SK-N-SH (cell line): ENCODE data around the gene CCN6. TPM values are rescaled to one million over a fixed set of nuclear protein-coding genes. Genes with fewer than 3 reads are reported as not detected.

ENCODE experiments used
- CTCF ChIA-PET: fragments of 300-600, 350-600 bp; formaldehyde crosslinking; extraction: SDS; loops from one replicate; lab custom pipeline; 2021; lab: Yijun Ruan, JAX
- POLR2A ChIA-PET: fragments of 350-600 bp; sonication (Branson Sonifier 250); formaldehyde crosslinking; extraction: SDS; loops from one replicate; lab custom pipeline; 2020; ENCODE audit warnings: antibody characterized with exemption, inconsistent platforms; lab: Yijun Ruan, JAX
- DNase-seq: peaks from one replicate; pipeline ENCODE4 v3.0.0; 2012
- H2AFZ ChIP-seq: fragments of 200-600 bp; sonication (generic); 2 replicates; pipeline ENCODE4 v1.8.1; 2016; ENCODE audit warnings: antibody characterized with exemption, mild to moderate bottlenecking, low read depth
- H3F3A ChIP-seq: fragments of 200-600 bp; sonication (generic); replicated peaks from 2 replicates; pipeline ENCODE3; 2016; ENCODE audit warnings: antibody characterized with exemption, mild to moderate bottlenecking; ENCODE audit not compliant: insufficient read depth
- H3K27ac ChIP-seq, 2 experiments: fragments of 200-500 bp in 1 of 2; fragments of 200-600 bp in 1 of 2; sonication (Bioruptor generic) in 1 of 2; sonication (generic), shearing (Covaris generic) in 1 of 2; 2 replicates each; pipeline versions ENCODE4 v1.5.1 to v1.6.1; 2014 to 2016; ENCODE audit warnings: low read depth in 2 of 2, inconsistent platforms in 1 of 2, low read length in 1 of 2, mild to moderate bottlenecking in 1 of 2, mixed read lengths in 1 of 2
- H3K27me3 ChIP-seq: fragments of 200-600 bp; sonication (generic), shearing (Covaris generic); 2 replicates; pipeline ENCODE4 v1.6.1; 2016; ENCODE audit warnings: mixed run types; ENCODE audit not compliant: insufficient read depth
- H3K36me3 ChIP-seq, 2 experiments: fragments of 200-500 bp in 1 of 2; fragments of 200-600 bp in 1 of 2; sonication (Bioruptor generic) in 1 of 2; sonication (generic) in 1 of 2; replicated peaks in 1 of 2; 2 replicates each; pipeline versions ENCODE3 to v1.5.1; 2014 to 2016; ENCODE audit warnings: low read length in 1 of 2, mild to moderate bottlenecking in 1 of 2; ENCODE audit not compliant: insufficient read depth in 2 of 2, control insufficient read depth in 1 of 2
- H3K4me1 ChIP-seq, 2 experiments: fragments of 200-500 bp in 1 of 2; fragments of 200-600 bp in 1 of 2; sonication (Bioruptor generic) in 1 of 2; sonication (generic), shearing (Covaris generic) in 1 of 2; 2 replicates each; pipeline versions ENCODE4 v1.5.1 to v1.6.1; 2014 to 2016; ENCODE audit warnings: low read depth in 1 of 2, low read length in 1 of 2, mixed run types in 1 of 2; ENCODE audit not compliant: insufficient read depth in 2 of 2, control insufficient read depth in 1 of 2
- H3K4me2 ChIP-seq: fragments of 200-600 bp; sonication (generic), shearing (Covaris generic); 2 replicates; pipeline ENCODE4 v1.6.1; 2017; ENCODE audit warnings: mixed run types
- H3K4me3 ChIP-seq, 2 experiments: fragments of 200-500 bp in 1 of 2; fragments of 200-600 bp in 1 of 2; sonication (Bioruptor generic) in 1 of 2; sonication (generic), shearing (Covaris generic) in 1 of 2; 2 replicates each; pipeline versions ENCODE4 v1.5.1 to v1.8.1; 2014 to 2016; ENCODE audit warnings: low read depth in 2 of 2, inconsistent platforms in 1 of 2, low read length in 1 of 2, mild to moderate bottlenecking in 1 of 2, mixed read lengths in 1 of 2, moderate library complexity in 1 of 2
- H3K79me2 ChIP-seq: fragments of 200-600 bp; sonication (generic); 2 replicates; pipeline ENCODE4 v1.8.1; 2017; ENCODE audit warnings: mild to moderate bottlenecking; ENCODE audit not compliant: insufficient read depth
- H3K9ac ChIP-seq: fragments of 200-600 bp; sonication (generic); 2 replicates; pipeline ENCODE4 v1.6.1; 2017; ENCODE audit warnings: mixed run types
- H3K9me2 ChIP-seq: fragments of 200-600 bp; sonication (generic); 2 replicates; pipeline ENCODE4 v1.6.1; 2017; ENCODE audit warnings: mixed run types
- H3K9me3 ChIP-seq: fragments of 200-600 bp; sonication (generic); 2 replicates; pipeline ENCODE4 v1.6.1; 2017; ENCODE audit warnings: mixed run types, mild to moderate bottlenecking, moderate library complexity
- H4K20me1 ChIP-seq: fragments of 200-600 bp; sonication (generic); 2 replicates; pipeline ENCODE4 v1.6.1; 2017; ENCODE audit warnings: mild to moderate bottlenecking, mixed run types; ENCODE audit not compliant: insufficient read depth
- CHD2 ChIP-seq: fragments of 150-350 bp; IDR thresholded peaks from 2 replicates; pipeline ENCODE4 v1.6.1; 2018; ENCODE audit warnings: low read length; ENCODE audit not compliant: partially characterized antibody
- CTCF ChIP-seq: fragments of 200-600 bp; sonication (generic); IDR thresholded peaks from 2 replicates; pipeline ENCODE4 v1.6.1; 2017; ENCODE audit warnings: antibody characterized with exemption, mild to moderate bottlenecking, moderate library complexity
- ELF1 ChIP-seq: IDR thresholded peaks from 2 replicates; pipeline ENCODE4 v1.4.0; 2012
- EP300 ChIP-seq, 2 experiments: IDR thresholded peaks; 2 replicates each; pipeline versions ENCODE4 v1.4.0 to v1.6.1; 2012; ENCODE audit warnings: borderline replicate concordance in 1 of 2, low read depth in 1 of 2, low read length in 1 of 2
- EZH2phosphoT487 ChIP-seq: fragments of 200-600 bp; sonication (generic); IDR thresholded peaks from 2 replicates; pipeline ENCODE4 v1.6.1; 2017; ENCODE audit warnings: low read depth, mixed run types, mild to moderate bottlenecking, antibody characterized with exemption, moderate library complexity, borderline replicate concordance
- FOSL2 ChIP-seq: IDR thresholded peaks from 2 replicates; pipeline ENCODE4 v1.4.0; 2012; ENCODE audit warnings: low read depth, mild to moderate bottlenecking, moderate library complexity, borderline replicate concordance
- FOXJ3 ChIP-seq: sonication (generic); formaldehyde crosslinking; IDR thresholded peaks from 2 replicates; pipeline ENCODE4 v1.5.1; 2020; ENCODE audit warnings: mild to moderate bottlenecking, missing genetic modification reagents
- FOXM1 ChIP-seq: IDR thresholded peaks from 2 replicates; pipeline ENCODE4 v1.4.0; 2012; ENCODE audit warnings: low read depth, mild to moderate bottlenecking
- GABPA ChIP-seq: IDR thresholded peaks from 2 replicates; pipeline ENCODE4 v1.4.0; 2012; ENCODE audit warnings: low read depth, mild to moderate bottlenecking
- IRF3 ChIP-seq: fragments of 150-350 bp; IDR thresholded peaks from 2 replicates; pipeline ENCODE4 v1.6.1; 2016; ENCODE audit warnings: mild to moderate bottlenecking, low read depth, low read length
- JUND ChIP-seq: IDR thresholded peaks from 2 replicates; pipeline ENCODE4 v1.4.0; 2012
- MAX ChIP-seq: IDR thresholded peaks from 2 replicates; pipeline ENCODE4 v1.4.0; 2012; ENCODE audit warnings: low read depth
- MEF2A ChIP-seq: IDR thresholded peaks from 2 replicates; pipeline ENCODE4 v1.4.0; 2012; ENCODE audit warnings: low read depth, borderline replicate concordance
- NFIC ChIP-seq: IDR thresholded peaks from 2 replicates; pipeline ENCODE4 v1.4.0; 2012; ENCODE audit warnings: borderline replicate concordance
- NRF1 ChIP-seq: IDR thresholded peaks from 2 replicates; pipeline ENCODE4 v1.6.1; 2012; ENCODE audit warnings: low read depth, mild to moderate bottlenecking, low read length
- PBX3 ChIP-seq: IDR thresholded peaks from 2 replicates; pipeline ENCODE4; 2012
- POLR2AphosphoS5 ChIP-seq: IDR thresholded peaks from 2 replicates; pipeline ENCODE4 v1.6.1; 2012; ENCODE audit warnings: low read depth, low read length
- RAD21 ChIP-seq: IDR thresholded peaks from 2 replicates; pipeline ENCODE4 v1.6.1; 2012; ENCODE audit warnings: mild to moderate bottlenecking, low read length
- RCOR1 ChIP-seq: fragments of 150-350 bp; IDR thresholded peaks from 2 replicates; pipeline ENCODE4 v1.6.1; 2017; ENCODE audit warnings: antibody characterized with exemption, low read length
- RFX5 ChIP-seq: IDR thresholded peaks from 2 replicates; pipeline ENCODE4 v1.6.1; 2012; ENCODE audit warnings: mild to moderate bottlenecking, improper control_type of control experiment, low read length
- RXRA ChIP-seq: IDR thresholded peaks from 2 replicates; pipeline ENCODE4 v1.4.0; 2012; ENCODE audit warnings: low read depth, mild to moderate bottlenecking, borderline replicate concordance
- SIN3A ChIP-seq: IDR thresholded peaks from 2 replicates; pipeline ENCODE4 v1.6.1; 2012; ENCODE audit warnings: low read depth, mild to moderate bottlenecking, low read length, moderate library complexity, borderline replicate concordance
- SMC3 ChIP-seq: IDR thresholded peaks from 2 replicates; pipeline ENCODE4 v1.6.1; 2012; ENCODE audit warnings: low read depth, low read length, improper control_type of control experiment
- TAF1 ChIP-seq: IDR thresholded peaks from 2 replicates; pipeline ENCODE4 v1.6.1; 2012; ENCODE audit warnings: low read depth, mild to moderate bottlenecking, low read length, moderate library complexity, borderline replicate concordance
- TCF12 ChIP-seq: IDR thresholded peaks from 2 replicates; pipeline ENCODE4 v1.4.0; 2012
- TEAD4 ChIP-seq: IDR thresholded peaks from 2 replicates; pipeline ENCODE4 v1.4.0; 2012; ENCODE audit warnings: mild to moderate bottlenecking, borderline replicate concordance; ENCODE audit not compliant: insufficient read depth
- USF1 ChIP-seq: IDR thresholded peaks from 2 replicates; pipeline ENCODE4 v1.4.0; 2012; ENCODE audit warnings: low read depth, borderline replicate concordance
- YY1 ChIP-seq: IDR thresholded peaks from 2 replicates; pipeline ENCODE4 v1.4.0; 2012; ENCODE audit warnings: low read depth, mild to moderate bottlenecking
- ZBTB33 ChIP-seq: IDR thresholded peaks from 2 replicates; pipeline ENCODE4 v1.4.0; 2012; ENCODE audit warnings: low read depth, borderline replicate concordance
- WGBS: methylation state at CpG from one replicate; pipeline ENCODE4 v1.1.6; 2017; ENCODE audit warnings: low lambda C conversion rate; 5-methylcytosine and 5-hydroxymethylcytosine counted together
- polyA plus RNA-seq, 3 experiments: library from polyadenylated mRNA; depleted of rRNA; stranded (reverse); fragments of >200 nt; gene quantifications; 2 replicates each; pipeline ENCODE4 v1.2.3, GENCODE V29; 2012

CCN6 gene
- polyA plus RNA-seq, 1 of the 3 experiments (the other 2 are of a cell fraction): not detected

- ChIA-PET POLR2A (no interaction called here), CTCF (interaction anchor here (0.8 to 6.1 kb wide), 14 partner anchors 10 to 786 kb away, joined by 3 to 65 read pairs (median 6); partner anchors contain the start of gene CCN6)
- H3K4me1 ChIP-seq: peaks cover 6% of the 10 kb centered on the region in 2 experiments
- no peak for DNase-seq
- H3K79me2 ChIP-seq: no peaks in the 10 kb centered on the region
- no peaks in the 10 kb centered on the region for H3K27me3 ChIP-seq
- H3K27ac ChIP-seq: peak overlapping the region; percentile 31 to 96; a peak in 3 of 4 replicates
- no peaks in the 10 kb centered on the region for H3K9me3 ChIP-seq
- no peak overlapping the region for H3K4me3 ChIP-seq
- H3K9me2 ChIP-seq: no peaks in the 10 kb centered on the region
- peak overlapping the region; percentile 13; the same call in 1 of the 2 replicates for H3K4me2 ChIP-seq
- peaks cover 23% of the 10 kb centered on the region for H3F3A ChIP-seq
- H2AFZ ChIP-seq: no peak overlapping the region
- H3K36me3 ChIP-seq: no peaks in the 10 kb centered on the region
- 19% methylated on average over 3 of the region's 3 CpGs for WGBS
- H4K20me1 ChIP-seq: no peaks in the 10 kb centered on the region
- no peak overlapping the region for H3K9ac ChIP-seq
- TF ChIP-seq SMC3 (no peak), TEAD4 (peak; percentile 48; the same call in 1 of the 2 replicates), CTCF (no peak), USF1 (no peak), TCF12 (peak; percentile 87), RAD21 (no peak), FOSL2 (0 out of 2 replicates have a peak, but pooled peaks have one; percentile 2), GABPA (no peak), JUND (0 out of 2 replicates have a peak, but pooled peaks have one; percentile 15), SIN3A (no peak), FOXM1 (no peak), CHD2 (no peak), YY1 (no peak), ELF1 (no peak), RFX5 (no peak), FOXJ3 (CRISPR knock-in tag) (no peak), POLR2AphosphoS5 (no peak), IRF3 (no peak), ZBTB33 (no peak), RXRA (no peak), EP300 (IDR thresholded peaks at IDR 0.05; ENCODE audit: borderline replicate concordance in 1 of 2, low read depth in 1 of 2, low read length in 1 of 2) (peak in 1 of 2 experiments; percentile 39; a peak in 1 of 4 replicates), MAX (no peak), NFIC (peak; percentile 63; the same call in 1 of the 2 replicates), EZH2phosphoT487 (no peak), NRF1 (no peak), TAF1 (no peak), RCOR1 (no peak), MEF2A (no peak), PBX3 (peak; percentile 65)
Observed at GRCh38 chr6:112044856-112045255, 9.0 kb upstream of the CCN6 start.
